Measurements from ENCODE around the gene DAZL. TPM values are rescaled to one million over a fixed set of nuclear protein-coding genes. Genes with fewer than 3 reads are reported as not detected.
A peak's percentile ranks its signal among the peaks of the same experiment; 100 is the strongest.

DAZL gene
- total and polyA plus RNA-seq, 10 of the 15 experiments (the other 5 are each of a cell fraction or from before 2014, with no cell fraction given): 0.04 to 0.48 (median 0.13) TPM; not detected in 1

DNA sequence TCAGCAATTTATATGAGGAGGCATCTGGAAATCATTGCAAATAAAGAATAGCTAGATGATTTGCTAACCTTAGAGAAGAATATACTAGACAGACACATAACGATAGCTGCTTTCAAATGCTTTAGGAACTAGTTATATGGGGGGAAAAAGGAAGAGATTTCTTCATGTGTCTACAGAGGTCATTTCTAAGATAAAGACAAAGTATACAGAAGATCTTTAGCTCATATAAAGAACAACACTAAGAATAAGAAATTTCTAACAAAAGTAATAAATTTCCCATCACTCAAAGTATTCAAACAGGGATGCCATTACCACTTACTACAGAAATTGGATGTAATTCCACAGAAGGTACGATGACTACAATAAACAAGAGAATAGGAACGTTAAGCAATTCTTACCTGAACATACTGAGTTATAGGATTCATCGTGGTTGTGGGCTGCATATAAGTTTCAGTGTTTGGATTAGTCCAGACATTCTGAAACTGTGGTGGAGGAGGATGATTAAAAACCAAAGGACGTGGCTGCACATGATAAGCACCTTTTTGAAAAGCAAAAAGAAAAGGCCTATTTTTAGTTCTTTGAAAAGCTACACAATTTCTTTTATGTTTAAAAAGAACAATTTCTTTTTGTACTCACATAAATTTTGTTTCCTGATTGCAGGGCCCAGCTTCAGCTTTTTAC, 8.7 kb downstream of the DAZL start (continued):
- TF ChIP-seq, protein P1, sequence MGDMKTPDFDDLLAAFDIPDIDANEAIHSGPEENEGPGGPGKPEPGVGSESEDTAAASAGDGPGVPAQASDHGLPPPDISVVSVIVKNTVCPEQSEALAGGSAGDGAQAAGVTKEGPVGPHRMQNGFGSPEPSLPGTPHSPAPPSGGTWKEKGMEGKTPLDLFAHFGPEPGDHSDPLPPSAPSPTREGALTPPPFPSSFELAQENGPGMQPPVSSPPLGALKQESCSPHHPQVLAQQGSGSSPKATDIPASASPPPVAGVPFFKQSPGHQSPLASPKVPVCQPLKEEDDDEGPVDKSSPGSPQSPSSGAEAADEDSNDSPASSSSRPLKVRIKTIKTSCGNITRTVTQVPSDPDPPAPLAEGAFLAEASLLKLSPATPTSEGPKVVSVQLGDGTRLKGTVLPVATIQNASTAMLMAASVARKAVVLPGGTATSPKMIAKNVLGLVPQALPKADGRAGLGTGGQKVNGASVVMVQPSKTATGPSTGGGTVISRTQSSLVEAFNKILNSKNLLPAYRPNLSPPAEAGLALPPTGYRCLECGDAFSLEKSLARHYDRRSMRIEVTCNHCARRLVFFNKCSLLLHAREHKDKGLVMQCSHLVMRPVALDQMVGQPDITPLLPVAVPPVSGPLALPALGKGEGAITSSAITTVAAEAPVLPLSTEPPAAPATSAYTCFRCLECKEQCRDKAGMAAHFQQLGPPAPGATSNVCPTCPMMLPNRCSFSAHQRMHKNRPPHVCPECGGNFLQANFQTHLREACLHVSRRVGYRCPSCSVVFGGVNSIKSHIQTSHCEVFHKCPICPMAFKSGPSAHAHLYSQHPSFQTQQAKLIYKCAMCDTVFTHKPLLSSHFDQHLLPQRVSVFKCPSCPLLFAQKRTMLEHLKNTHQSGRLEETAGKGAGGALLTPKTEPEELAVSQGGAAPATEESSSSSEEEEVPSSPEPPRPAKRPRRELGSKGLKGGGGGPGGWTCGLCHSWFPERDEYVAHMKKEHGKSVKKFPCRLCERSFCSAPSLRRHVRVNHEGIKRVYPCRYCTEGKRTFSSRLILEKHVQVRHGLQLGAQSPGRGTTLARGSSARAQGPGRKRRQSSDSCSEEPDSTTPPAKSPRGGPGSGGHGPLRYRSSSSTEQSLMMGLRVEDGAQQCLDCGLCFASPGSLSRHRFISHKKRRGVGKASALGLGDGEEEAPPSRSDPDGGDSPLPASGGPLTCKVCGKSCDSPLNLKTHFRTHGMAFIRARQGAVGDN (IDR thresholded peaks at IDR 0.05): no peak
- TF ChIP-seq MTA3 (IDR thresholded peaks at IDR 0.05; ENCODE audit: borderline replicate concordance, low read length) (peak; percentile 95), BCL11A (IDR thresholded peaks at IDR 0.05; ENCODE audit: low read depth, low read length) (peak; percentile 92), ETV6 (conservative IDR thresholded peaks at IDR 0.05 in 1 of 2, IDR thresholded peaks at IDR 0.05 in 1 of 2; ENCODE audit: borderline replicate concordance in 1 of 2, low read depth in 1 of 2) (peak in 1 of 2 experiments; percentile 43; a peak in 1 of 4 replicates), RBBP5 (conservative IDR thresholded peaks at IDR 0.05) (no peak), RB1 (IDR thresholded peaks at IDR 0.05; ENCODE audit: borderline replicate concordance) (no peak), RCOR1 (conservative IDR thresholded peaks at IDR 0.05; ENCODE audit: low read depth, low read length) (no peak), SMC3 (IDR thresholded peaks at IDR 0.05; ENCODE audit: borderline replicate concordance, low read length) (no peak)
- TF ChIP-seq, protein P2, sequence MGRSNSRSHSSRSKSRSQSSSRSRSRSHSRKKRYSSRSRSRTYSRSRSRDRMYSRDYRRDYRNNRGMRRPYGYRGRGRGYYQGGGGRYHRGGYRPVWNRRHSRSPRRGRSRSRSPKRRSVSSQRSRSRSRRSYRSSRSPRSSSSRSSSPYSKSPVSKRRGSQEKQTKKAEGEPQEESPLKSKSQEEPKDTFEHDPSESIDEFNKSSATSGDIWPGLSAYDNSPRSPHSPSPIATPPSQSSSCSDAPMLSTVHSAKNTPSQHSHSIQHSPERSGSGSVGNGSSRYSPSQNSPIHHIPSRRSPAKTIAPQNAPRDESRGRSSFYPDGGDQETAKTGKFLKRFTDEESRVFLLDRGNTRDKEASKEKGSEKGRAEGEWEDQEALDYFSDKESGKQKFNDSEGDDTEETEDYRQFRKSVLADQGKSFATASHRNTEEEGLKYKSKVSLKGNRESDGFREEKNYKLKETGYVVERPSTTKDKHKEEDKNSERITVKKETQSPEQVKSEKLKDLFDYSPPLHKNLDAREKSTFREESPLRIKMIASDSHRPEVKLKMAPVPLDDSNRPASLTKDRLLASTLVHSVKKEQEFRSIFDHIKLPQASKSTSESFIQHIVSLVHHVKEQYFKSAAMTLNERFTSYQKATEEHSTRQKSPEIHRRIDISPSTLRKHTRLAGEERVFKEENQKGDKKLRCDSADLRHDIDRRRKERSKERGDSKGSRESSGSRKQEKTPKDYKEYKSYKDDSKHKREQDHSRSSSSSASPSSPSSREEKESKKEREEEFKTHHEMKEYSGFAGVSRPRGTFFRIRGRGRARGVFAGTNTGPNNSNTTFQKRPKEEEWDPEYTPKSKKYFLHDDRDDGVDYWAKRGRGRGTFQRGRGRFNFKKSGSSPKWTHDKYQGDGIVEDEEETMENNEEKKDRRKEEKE (IDR thresholded peaks at IDR 0.05): no peak
- TF ChIP-seq, protein P3, sequence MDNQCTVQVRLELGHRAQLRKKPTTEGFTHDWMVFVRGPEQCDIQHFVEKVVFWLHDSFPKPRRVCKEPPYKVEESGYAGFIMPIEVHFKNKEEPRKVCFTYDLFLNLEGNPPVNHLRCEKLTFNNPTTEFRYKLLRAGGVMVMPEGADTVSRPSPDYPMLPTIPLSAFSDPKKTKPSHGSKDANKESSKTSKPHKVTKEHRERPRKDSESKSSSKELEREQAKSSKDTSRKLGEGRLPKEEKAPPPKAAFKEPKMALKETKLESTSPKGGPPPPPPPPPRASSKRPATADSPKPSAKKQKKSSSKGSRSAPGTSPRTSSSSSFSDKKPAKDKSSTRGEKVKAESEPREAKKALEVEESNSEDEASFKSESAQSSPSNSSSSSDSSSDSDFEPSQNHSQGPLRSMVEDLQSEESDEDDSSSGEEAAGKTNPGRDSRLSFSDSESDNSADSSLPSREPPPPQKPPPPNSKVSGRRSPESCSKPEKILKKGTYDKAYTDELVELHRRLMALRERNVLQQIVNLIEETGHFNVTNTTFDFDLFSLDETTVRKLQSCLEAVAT (IDR thresholded peaks at IDR 0.05): no peak
- TF ChIP-seq, protein P4, sequence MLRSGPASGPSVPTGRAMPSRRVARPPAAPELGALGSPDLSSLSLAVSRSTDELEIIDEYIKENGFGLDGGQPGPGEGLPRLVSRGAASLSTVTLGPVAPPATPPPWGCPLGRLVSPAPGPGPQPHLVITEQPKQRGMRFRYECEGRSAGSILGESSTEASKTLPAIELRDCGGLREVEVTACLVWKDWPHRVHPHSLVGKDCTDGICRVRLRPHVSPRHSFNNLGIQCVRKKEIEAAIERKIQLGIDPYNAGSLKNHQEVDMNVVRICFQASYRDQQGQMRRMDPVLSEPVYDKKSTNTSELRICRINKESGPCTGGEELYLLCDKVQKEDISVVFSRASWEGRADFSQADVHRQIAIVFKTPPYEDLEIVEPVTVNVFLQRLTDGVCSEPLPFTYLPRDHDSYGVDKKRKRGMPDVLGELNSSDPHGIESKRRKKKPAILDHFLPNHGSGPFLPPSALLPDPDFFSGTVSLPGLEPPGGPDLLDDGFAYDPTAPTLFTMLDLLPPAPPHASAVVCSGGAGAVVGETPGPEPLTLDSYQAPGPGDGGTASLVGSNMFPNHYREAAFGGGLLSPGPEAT (IDR thresholded peaks at IDR 0.05; ENCODE audit: low read depth): 0 out of 2 replicates have a peak, but pooled peaks have one; percentile 37
- TF ChIP-seq, protein P5, sequence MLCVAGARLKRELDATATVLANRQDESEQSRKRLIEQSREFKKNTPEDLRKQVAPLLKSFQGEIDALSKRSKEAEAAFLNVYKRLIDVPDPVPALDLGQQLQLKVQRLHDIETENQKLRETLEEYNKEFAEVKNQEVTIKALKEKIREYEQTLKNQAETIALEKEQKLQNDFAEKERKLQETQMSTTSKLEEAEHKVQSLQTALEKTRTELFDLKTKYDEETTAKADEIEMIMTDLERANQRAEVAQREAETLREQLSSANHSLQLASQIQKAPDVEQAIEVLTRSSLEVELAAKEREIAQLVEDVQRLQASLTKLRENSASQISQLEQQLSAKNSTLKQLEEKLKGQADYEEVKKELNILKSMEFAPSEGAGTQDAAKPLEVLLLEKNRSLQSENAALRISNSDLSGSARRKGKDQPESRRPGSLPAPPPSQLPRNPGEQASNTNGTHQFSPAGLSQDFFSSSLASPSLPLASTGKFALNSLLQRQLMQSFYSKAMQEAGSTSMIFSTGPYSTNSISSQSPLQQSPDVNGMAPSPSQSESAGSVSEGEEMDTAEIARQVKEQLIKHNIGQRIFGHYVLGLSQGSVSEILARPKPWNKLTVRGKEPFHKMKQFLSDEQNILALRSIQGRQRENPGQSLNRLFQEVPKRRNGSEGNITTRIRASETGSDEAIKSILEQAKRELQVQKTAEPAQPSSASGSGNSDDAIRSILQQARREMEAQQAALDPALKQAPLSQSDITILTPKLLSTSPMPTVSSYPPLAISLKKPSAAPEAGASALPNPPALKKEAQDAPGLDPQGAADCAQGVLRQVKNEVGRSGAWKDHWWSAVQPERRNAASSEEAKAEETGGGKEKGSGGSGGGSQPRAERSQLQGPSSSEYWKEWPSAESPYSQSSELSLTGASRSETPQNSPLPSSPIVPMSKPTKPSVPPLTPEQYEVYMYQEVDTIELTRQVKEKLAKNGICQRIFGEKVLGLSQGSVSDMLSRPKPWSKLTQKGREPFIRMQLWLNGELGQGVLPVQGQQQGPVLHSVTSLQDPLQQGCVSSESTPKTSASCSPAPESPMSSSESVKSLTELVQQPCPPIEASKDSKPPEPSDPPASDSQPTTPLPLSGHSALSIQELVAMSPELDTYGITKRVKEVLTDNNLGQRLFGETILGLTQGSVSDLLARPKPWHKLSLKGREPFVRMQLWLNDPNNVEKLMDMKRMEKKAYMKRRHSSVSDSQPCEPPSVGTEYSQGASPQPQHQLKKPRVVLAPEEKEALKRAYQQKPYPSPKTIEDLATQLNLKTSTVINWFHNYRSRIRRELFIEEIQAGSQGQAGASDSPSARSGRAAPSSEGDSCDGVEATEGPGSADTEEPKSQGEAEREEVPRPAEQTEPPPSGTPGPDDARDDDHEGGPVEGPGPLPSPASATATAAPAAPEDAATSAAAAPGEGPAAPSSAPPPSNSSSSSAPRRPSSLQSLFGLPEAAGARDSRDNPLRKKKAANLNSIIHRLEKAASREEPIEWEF (IDR thresholded peaks at IDR 0.05; ENCODE audit: insufficient replicate concordance, low read depth, low read length): no peak
